ENCODE measurements around the gene MAML3.
A peak's percentile ranks its signal among the peaks of the same experiment; 100 is the strongest.

Gene MAML3

GRCh38 chr4:140156529-140157171, 2.7 kb upstream of the MAML3 start:
- no peak for DNase-seq (ENCODE audit: low read depth)

GRCh38 chr4:140154572-140154891, 548 bp upstream of the MAML3 start:
- no peak for DNase-seq (ENCODE audit: low read depth)

DNA sequence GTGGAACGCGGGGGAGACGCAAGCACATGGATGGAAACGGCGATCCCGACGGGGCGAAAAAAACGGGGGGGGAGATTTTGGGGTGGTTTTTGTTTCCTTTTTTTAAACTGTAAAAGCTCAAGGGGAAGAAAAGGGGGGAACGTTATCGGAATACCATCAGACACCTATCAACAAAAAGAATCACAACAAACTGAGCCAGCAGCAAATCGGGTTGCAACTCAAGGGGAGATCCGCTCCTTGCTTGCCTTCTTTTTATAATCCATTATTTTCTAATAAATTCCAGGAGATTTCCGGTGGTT, 616 bp downstream of the MAML3 start:
- no peak for DNase-seq (ENCODE audit: low read depth)

GRCh38 chr4:140152751-140153418, 1.1 kb downstream of the MAML3 start:
- DNase-seq (ENCODE audit: low read depth), result peak; percentile 69

- DNase-seq (ENCODE audit: low read depth), result no peak
These were observed 1.8 kb downstream of the MAML3 start for GRCh38 chr4:140152013-140152703.

DNA sequence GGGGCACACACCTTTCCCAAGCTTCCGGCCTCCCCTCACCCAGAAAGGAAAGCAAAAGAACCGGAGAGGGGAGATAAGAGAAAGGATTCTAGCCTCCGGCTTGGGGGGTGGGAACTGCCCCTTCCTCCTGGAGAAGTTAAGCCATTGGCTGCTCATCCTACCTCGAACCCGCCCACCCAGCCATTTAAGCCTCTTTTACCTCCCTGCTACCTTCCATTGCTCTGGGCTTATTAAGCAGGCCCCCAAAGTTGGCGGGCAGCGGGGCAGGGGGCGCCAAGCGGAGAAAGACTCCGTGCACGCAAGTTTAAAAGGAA, 2.3 kb downstream of the MAML3 start:
- peak; percentile 92 for DNase-seq (ENCODE audit: low read depth)

DNA sequence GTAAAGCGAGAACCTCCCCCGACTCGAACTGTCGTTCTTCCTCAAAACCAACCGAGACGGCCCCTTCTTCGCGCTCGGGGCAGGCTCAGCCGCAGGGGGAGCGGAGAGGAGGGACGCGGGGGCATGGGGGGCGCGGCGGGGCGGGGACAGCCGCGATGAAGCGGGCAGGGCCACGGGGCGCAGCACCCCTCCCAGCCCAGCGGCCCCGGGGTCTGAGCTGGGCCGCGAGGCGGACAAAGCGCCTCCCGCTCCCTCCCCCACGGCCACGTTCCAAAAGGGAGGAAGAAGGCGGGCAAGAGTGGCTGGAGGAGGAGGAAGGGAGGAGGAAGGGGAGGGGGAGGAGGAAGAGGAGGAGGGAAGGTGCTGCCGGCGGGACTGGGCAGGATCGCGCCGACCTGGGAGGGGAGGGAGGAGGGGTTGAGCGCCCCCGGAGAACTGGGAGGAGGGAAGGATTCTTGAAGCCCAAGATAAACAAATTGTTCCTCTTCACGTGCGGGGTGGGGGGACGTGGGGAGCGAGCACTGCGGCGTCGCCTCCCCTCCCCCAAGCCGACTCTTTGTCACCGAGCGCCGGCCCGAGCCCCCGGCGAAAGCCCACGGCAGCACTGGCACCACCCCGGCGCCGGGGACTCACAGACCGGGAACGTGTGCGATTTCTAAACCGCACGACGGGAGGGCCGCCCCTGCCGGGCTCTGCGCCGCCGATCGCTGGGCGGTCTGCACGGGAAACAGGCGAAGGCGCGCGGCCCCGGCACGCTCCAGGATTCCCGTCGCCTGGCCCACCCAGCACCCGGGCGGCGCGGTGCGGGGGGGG, 2.9 kb downstream of the MAML3 start:
- peak; percentile 98 for DNase-seq (ENCODE audit: low read depth)

- no peak for DNase-seq (ENCODE audit: low read depth)
These were observed 3.4 kb downstream of the MAML3 start for GRCh38 chr4:140150636-140150885.

DNA sequence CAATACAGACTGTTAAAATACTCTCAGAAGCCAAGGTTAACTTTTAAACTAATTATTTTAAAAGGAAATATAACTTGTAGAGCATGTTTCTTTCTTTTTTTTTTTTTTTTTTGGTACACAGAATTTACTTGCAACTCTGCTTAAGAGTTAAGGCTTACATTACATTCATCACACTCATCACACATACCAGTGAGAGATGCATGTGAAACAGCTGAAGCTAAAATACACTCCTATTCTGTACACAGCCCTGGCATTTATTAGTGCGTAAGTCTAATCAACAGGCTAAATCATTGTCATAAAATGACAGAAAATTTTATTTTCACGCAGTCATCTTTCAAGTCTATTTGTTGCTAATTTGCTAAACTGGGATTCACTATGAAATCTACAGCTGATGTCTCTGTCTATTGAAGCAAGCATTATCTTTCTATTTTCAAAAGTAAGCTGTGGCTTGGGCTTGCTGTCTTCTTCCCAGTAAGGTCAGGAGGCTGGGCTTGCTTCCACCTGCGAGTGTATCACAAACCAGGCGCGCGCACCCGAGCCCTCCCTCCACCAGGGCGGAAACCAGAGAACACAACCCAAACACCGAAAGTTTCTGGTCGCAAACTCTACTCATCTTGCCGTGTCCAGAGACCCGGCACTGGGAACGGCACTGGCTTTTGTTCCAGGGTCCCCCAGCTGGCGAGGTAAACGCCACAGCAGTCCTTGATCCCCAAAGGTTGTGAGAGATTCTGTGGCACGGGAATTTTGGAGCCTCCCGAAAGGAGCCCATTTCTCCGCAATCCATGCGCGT, 3.9 kb downstream of the MAML3 start:
- DNase-seq (ENCODE audit: low read depth), result peak; percentile 75

DNA sequence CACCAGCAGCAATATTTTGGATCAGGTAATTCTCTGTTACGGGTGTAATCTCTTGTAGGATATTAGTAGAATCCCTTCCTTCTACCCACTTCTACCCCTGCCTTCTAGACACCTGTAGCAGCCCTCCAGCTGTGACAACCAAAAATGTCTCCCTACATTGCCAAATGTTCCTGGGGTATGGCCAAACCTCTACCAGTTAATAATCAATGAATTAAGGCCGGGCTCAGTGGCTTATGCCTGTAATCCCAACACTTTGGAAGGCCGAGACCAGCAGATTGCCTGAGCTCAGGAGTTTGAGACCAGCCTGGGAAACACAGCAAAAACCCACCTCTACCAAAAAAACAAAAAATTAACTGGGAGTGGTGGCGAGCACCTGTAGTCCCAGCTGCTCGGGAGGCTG, 9.9 kb downstream of the MAML3 start:
- no peak for DNase-seq (ENCODE audit: low read depth)

- DNase-seq (ENCODE audit: low read depth), result no peak
These were observed 12.7 kb downstream of the MAML3 start for GRCh38 chr4:140141210-140141835.

DNA sequence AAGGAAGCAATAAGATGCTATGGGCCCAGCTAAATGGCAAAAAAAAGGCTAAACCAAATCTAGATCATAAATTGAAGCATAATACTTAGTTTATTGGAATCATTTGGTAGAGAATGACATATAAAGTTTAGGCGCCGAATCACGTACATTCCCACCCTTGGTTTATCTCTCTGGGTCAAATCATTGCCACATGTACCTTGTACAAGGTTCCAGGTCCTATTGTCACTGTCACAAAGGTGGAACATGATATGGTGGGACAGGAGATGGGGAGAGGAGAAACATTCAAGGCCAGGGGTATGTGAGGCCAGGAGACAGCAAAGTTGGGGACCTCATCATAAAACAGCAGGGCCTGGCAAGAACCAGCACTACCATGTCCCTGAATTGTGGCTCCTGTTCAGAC, 13.4 kb downstream of the MAML3 start:
- DNase-seq (ENCODE audit: low read depth), result no peak

DNA sequence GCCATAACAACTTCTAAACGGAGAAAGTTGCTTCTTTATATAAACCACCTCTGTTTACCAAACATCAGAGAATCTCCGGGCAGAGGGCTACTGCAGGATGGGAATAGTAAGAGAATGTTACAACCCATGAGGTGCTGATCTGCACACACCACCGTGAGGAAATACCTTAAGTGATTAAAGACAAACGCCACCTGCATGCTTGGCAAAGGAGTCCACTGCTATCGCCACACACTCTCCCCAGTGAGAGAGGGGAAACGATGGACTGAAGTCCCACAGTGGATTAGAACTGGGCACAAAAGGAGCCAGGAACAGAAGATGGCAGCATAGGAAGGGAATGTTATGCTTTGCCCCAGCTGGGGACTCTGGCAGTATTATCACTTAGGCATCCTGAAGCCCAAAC, 15.6 kb downstream of the MAML3 start:
- no peak for DNase-seq (ENCODE audit: low read depth)

- peak; percentile 61 for DNase-seq (ENCODE audit: low read depth)
These were observed 16.3 kb downstream of the MAML3 start for GRCh38 chr4:140137671-140138070.

GRCh38 chr4:140136509-140136908, 17.5 kb downstream of the MAML3 start:
- DNase-seq (ENCODE audit: low read depth), result peak; percentile 35

DNA sequence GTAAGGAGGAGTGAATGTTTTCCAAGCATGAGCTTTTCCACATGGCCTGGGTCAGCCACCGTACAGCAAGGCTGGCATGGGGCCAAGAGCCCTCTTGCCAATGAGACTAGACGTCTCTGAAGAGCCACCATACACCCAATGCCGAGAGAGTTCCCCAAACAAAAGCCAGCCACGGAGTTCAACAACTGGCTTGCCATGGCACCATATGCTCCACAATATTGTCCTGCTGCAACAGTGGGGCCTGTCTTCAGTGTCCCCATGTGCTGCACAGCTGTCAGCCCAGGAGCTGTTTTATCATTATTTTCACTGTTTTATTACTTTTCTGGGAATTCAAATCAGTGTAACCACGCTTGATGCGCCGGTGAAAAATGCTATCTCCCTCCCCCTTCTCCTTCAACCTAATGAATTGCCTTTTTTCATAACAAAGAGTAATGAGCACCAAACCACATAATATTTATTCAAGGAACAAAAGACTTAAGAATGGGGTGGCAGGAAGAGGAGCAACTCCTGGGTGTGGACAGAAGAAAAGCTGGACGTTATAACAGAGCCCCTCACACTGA, 18.4 kb downstream of the MAML3 start:
- no peak for DNase-seq (ENCODE audit: low read depth)

- no peak for DNase-seq (ENCODE audit: low read depth)
These were observed 19.1 kb downstream of the MAML3 start for GRCh38 chr4:140134746-140135425.

GRCh38 chr4:140133576-140133975, 20.4 kb downstream of the MAML3 start:
- DNase-seq (ENCODE audit: low read depth), result no peak

DNA sequence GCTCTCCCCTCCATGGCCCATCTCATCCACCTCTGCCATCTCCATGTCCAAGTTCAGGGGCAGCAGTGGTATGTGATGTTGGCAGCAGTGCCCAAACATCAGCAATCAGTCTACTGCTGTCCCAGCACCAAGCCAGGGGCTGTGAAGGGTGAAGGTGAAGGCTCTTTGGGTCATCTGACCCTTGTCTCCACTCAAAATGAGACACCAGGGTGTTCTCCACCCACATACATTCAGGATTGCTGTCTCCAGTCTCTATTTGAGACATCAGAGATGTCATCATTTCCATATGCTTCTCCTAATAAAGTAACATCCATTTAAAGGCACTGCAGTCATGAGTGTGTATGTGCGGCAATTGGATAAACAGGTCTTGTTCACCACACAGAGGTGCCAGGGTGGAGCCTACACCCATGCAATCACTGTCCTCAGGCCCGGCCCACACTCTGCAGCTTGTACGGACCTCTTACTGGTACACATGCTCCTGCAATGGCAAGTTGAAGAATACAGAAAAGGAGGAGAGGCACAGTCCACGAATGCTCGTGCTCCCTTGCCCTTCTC, 22.2 kb downstream of the MAML3 start:
- no peak for DNase-seq (ENCODE audit: low read depth)

DNA sequence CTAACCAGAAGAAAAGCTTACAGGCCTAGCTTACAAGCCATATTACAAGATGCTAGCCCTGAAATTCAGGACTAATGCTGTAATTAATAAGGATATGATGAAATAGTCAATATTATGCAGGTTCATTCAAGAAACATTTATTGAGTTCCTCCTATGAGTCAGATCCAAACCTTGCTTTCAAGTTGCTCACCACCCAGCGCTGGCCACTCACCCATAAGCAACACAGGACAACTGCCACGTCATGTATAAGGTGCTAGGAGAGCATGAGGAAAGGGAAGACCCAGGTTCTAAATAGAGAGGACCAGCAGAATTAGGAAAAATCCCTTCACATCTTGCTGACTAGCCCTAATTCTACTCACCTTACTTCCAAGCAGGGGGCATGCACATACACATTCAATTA, 23.3 kb downstream of the MAML3 start:
- DNase-seq (ENCODE audit: low read depth), result peak; percentile 93

- DNase-seq (ENCODE audit: low read depth), result no peak
These were observed 26.6 kb downstream of the MAML3 start for GRCh38 chr4:140127422-140127821.
